Stimulated activated CD4-positive, alpha-beta T cell treated with anti-CD3 and anti-CD28 coated beads, Interleukin-12 subunit alpha, Interleukin-12 subunit beta, amount 100 ng/mL, for 24 hours (primary cell): Measurements from ENCODE around the gene BLOC1S5.
"Not testable (repeated sequence)": the region's sequence is repeated elsewhere in the genome, so short reads cannot be mapped to it uniquely, and the experiment has no call there.

Experiments
- DNase-seq, 2 experiments: peaks; one replicate each; pipeline ENCODE4 v3.0.0-alpha.2; 2020; ENCODE audit warnings: low read depth in 2 of 2

Gene BLOC1S5

DNA sequence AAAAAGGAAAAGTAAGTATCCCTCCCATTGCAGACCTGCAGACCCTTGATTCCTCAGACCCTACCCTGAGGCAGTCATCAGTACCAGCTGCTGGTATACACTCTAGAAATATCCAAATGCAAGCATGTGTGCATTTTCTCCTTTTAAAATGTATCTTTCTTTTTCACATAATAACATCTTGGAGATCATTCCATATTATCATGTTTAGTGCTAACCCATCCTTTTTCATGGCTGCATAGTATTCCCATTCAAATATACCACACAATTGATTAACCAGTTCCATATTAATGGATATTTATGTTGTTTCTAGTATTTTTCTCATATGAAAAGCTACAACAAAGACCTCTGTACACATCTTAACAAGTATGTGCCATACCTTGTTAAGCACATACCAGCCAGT lies 70.8 kb downstream of the BLOC1S5 start:
- DNase-seq: no peak

DNA sequence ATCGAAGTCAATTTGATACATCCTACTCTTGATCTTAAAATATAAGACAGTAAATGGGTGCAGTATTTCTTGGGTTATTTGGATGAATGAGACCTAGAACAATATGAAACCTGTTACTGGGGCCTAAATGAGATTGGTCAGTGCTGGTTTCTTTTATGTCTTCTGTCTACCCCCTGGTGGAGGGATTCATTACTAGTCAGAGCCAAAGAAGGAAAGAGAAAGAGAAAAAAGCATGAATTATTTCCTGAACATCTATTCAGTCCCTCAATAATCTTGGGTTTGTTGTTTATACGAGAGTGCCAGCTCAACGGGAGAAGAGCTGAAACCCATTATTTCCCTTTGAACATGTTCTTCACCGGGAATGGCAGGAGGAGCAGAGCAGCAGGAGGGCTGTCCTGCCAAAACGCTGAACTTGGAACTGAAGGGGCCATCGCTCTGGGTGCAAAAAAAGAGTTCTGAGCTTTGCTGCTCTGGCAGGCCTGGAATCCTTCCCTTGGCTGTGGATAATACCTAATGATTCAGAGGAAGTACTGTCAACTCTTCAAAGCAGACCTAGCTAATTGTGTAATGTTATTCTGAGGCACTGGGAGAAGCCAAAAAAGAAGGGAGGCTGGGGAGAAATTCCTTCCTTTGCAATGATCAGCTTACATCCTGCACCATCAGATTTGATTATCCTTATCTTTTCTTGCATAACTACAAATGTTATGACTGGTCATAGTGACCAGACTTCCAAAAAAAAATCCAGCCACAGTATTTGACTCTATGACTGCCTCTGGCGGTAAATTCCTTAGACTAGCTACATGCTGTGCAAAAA lies 72.0 kb downstream of the BLOC1S5 start:
- no peak for DNase-seq

DNA sequence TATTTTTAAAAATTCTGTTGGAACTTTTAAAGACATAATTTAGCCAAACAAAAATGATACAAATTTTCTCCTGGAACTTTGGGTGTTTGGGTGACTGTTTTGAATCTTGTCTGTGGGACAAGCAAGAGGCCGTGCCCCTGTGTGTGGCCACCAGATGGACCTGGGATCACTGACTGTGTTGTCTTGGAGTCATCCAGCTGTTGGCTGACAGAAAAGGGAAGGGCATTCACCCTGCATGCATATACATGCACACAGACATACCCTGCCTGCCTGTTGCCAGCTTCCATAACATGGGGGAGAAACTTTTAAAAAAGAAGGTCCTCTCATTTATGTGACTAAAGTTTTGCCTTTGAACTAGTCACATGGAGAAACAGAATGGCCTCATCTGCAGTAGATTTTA lies 72.7 kb downstream of the BLOC1S5 start:
- no peak for DNase-seq

DNA sequence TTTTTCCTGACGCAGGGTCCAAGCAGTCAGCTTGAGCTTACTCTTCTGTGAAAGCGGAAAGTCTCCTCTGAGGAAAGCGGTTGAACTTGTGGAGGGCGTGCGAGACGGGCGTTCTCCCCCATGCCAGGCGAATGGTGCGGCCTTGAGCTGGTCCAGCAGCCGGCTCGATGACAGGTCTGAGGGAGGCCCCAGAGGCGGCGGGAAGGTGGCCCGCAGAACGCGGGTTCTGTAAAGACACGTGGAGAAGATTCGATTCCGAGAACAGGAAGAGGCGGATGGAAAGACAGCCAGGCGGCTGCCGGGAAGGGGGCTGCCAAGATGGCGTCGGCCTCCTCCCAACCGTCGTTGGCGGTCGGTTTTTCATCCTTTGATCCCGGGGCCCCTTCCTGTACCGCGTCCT lies 78.0 kb downstream of the BLOC1S5 start:
- DNase-seq: no peak

DNA sequence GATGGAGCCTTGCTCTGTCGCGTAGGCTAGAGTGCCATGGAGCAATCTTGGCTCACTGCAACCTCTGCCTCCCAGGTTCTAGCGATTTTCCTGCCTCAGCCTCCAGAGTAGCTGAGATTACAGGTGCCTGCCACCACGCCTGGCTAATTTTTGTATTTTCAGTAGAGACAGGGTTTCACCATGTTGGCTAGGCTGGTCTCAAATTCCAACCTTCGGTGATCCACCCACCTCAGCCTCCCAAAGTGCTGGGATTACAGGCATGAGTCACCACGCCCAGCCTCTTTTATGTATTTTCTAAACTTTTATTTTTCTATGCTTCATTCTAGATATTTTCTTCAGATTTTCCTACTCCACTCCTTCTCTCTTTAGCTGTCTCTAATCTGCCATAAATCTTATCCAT lies 80.2 kb downstream of the BLOC1S5 start:
- DNase-seq: not testable (repeated sequence)

DNA sequence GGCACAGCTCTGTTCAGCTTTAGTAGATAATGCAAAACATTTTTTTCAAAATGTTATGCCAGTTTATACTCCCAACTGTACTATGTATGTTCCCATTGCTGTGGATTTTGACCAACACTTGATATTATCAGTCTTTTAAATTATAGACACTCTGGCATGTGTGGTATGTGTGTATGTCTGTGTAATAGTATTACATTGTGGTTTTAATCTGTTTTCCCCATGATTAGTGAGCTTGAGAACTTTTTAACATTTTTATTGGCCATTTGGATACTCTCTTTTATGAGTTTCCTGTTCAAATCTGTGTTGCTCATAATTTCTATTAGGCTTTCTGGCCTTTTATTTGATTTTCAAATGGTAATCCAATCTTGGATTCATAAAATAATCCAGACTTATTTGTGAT lies 84.4 kb downstream of the BLOC1S5 start:
- DNase-seq: no peak

DNA sequence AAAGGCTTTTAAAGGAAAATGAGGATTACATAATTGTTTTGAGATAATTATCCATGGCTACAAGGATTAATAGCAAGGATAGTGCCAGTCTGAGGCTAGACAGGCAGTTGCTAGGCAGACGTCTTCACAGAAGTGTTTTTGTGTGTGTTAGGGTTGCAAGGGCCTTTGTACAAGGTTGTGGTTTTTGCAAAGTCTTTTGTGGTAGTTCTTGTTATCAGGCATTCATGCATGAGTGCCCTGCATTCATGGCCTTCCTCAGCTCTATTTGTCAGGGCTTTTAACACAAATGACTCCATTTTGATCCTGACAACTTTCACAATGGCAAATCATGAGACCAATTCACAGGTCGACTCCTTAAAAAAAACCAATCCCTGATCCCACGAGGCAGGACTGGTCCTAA lies 85.5 kb downstream of the BLOC1S5 start:
- DNase-seq: no peak

DNA sequence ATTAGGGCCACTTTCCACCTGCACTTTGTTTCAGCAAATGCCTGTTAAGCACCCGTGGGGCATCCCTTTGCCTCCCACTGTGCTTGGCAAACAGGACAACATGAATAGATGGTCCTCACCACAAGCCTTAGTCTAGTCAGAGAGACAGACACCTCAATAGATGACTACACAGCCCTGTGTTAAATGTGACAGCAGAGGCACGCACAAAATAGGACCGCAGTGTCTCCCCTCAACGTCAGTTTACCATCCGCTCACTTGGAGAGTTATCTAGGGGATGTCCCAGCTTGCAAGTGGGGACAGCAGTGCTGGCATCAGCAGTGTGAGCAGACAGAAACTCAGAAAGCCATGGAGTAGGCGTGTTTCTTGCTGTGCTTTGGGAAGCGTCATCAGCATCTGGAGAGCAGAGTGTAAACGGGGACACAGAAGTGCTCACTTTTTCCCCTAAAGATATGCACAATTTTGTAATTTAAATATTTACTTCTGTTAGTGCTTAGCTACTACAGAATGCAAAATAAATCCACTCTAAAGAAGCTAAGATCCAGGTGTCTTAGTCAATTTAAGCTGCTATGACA lies 87.6 kb downstream of the BLOC1S5 start:
- DNase-seq: no peak

DNA sequence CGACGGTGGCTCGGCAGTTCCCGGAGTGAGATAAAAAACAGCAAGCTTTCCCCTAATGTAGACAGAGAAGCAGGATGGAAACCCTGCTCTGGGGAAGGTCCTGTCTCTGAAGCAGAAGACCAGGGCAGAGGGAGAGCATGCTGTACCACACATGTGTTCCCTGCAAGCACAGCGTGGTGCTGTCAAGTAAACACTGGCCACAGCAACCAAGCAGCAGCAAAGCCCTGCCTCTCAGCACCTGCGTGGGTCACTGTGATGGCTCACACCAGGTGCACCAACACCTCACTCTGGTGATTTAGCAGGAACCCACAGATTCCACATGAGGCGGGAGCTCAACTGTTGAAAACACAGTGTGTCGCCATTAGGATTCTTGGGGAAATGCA lies 88.4 kb downstream of the BLOC1S5 start:
- DNase-seq: no peak

DNA sequence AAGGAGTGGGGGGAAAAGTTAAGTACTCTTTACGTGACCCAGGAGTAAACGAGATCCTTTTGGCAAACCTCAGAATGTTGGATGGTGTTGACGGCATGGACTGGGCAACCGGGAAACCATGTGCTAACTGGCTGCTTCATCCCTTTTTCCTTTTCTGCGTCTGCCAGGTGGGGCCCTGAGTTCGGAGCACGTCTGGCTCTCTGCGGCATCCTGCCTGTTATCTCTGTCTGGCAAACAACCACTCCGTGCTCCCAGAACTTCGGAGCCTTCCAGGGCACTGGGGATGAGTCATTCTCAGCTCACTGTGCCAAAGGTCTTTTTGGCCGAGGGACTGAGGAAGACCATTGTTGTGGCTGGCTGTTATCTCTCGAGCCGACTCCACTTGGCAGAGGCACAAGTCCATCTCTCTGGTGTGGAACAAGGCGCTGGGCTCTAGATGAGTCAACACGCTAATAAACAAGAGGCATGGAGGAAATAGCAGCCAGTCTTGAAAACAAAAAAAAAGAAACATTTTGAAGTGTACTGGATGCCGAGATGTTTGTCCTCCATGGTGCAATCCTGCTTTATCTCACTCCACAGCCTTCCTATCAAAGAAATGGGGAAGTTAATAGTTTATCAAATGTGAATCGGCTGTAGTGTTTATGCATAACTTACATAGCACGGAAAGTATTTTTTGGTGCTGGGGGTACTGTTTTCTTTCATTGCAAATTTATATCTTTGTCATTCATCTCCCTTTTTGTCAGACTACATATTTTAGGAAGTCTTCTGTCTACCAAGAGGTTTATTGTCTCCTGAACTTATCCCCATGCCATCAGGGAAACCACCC lies 89.0 kb downstream of the BLOC1S5 start:
- no peak for DNase-seq

DNA sequence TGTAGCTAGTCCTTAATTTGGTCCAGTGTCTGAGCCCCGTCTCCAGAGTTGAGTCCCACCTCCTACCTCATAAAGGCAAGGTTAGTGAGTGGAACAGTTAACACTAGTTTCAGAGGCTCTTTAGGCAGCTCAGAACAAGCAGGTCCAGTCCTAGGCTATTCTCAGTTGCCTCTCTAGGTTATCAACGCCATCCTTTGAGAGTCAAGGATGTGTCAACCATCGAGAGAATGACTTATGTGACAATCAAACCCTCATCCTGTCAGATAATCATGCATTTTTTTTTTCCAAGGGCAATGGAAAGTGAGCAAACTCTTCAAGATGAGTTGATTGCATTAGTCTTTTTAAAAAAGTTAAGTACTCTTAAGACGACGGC lies 89.6 kb downstream of the BLOC1S5 start:
- DNase-seq: no peak

DNA sequence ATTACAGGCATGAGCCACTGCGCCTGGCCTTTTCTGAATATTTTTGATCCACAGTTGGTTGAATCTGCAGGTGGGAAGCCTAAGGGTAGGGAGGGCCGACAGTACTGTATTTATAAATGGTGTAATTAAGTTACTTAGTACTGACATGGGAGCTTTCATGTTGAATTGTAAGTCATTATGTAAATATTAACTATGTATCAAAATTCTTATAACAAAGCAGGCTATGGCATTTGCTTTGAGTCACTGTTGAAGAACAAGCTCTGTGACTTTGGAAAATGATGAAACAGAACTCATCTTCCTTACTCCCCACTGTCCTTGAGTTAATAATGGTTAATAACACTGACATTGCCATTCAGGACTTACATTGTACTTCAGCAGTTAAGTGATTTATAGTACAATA lies 90.6 kb downstream of the BLOC1S5 start:
- no peak for DNase-seq

DNA sequence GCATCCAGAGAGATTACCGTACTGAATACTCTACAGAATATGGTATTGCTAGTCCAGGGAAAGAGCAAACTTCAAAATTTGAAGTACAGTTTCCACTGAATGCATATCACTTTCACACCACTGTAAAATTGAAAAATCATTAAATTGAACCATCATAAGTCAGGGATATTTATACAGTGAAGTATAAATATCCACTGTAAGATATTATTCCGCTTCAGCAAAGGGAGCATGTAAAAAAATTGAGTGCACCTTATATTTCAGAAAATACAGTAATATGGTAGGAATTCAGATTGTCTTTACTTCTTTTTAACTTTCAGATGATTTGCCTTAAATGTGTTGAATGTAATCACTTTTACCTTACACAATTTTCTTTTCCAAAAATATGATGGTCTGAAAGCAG lies 92.7 kb downstream of the BLOC1S5 start:
- no peak for DNase-seq

DNA sequence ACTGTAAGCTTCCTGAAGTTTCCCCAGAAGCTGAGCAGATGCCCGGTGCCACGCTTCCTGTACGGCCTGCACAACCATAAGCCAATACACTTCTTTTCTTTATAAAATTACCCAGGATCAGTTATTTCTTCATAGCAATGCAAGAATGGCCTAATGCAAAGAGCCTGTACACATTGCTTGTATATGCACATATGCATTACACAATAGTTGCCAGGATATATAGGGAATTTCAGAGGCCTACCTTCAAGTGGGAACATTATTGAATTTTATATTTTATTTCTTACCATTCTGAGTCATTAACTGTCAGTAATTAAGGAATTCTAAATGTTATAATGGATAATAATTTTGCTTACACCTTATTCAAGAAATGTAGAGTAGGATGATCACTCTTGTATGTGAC lies 93.6 kb downstream of the BLOC1S5 start:
- no peak for DNase-seq
